ENCODE data around the gene AMDHD2.

AMDHD2 gene

GRCh38 chr16:2483939-2484897, 36.0 kb upstream of the AMDHD2 start:
- Histone ChIP-seq H3K9me3 (replicated peaks; ENCODE audit: insufficient read depth, low read length) (no peaks in the 10 kb centered on the region), H3K9me2 (replicated peaks; ENCODE audit: insufficient read depth, low read length) (no peaks in the 10 kb centered on the region), H3K27me3 (replicated peaks; ENCODE audit: insufficient read depth, low read length) (no peaks in the 10 kb centered on the region), H3K9ac (ENCODE audit: low read length) (no peak overlapping the region), H3F3A (ENCODE audit: insufficient read depth, low read length) (no peaks in the 10 kb centered on the region), H2AFZ (ENCODE audit: low read length) (no peak overlapping the region), H3K4me3 (ENCODE audit: low read length) (no peak overlapping the region), H4K20me1 (ENCODE audit: insufficient read depth, low read length) (no peaks in the 10 kb centered on the region), H3K36me3 (replicated peaks; ENCODE audit: insufficient read depth, low read length) (no peaks in the 10 kb centered on the region), H3K4me1 (ENCODE audit: low read length) (no peaks in the 10 kb centered on the region), H3K79me2 (ENCODE audit: low read length) (0 out of 2 replicates have a peak, but pooled peaks cover 8% of the 10 kb centered on the region), H3K27ac (ENCODE audit: low read length) (no peak overlapping the region), H3K4me2 (ENCODE audit: low read depth, low read length) (no peak overlapping the region)
- no peak for TF ChIP-seq CTCF (IDR thresholded peaks at IDR 0.05; ENCODE audit: low read length)
- no peak for TF ChIP-seq EZH2 (optimal IDR thresholded peaks at IDR 0.05; ENCODE audit: low read depth, low read length)
- TF ChIP-seq EZH2phosphoT487 (IDR thresholded peaks at IDR 0.05; ENCODE audit: low read length) = no peak
- no peak for DNase-seq

GRCh38 chr16:2484898-2485508, 35.2 kb upstream of the AMDHD2 start:
- no peak for DNase-seq
- Histone ChIP-seq H3K9me3 (replicated peaks; ENCODE audit: insufficient read depth, low read length) (no peaks in the 10 kb centered on the region), H4K20me1 (ENCODE audit: insufficient read depth, low read length) (no peaks in the 10 kb centered on the region), H3F3A (ENCODE audit: insufficient read depth, low read length) (no peaks in the 10 kb centered on the region), H3K79me2 (ENCODE audit: low read length) (0 out of 2 replicates have a peak, but pooled peaks cover 8% of the 10 kb centered on the region), H3K27me3 (replicated peaks; ENCODE audit: insufficient read depth, low read length) (no peaks in the 10 kb centered on the region), H2AFZ (ENCODE audit: low read length) (no peak overlapping the region), H3K4me1 (ENCODE audit: low read length) (no peaks in the 10 kb centered on the region), H3K4me2 (ENCODE audit: low read depth, low read length) (no peak overlapping the region), H3K4me3 (ENCODE audit: low read length) (no peak overlapping the region), H3K9ac (ENCODE audit: low read length) (no peak overlapping the region), H3K36me3 (replicated peaks; ENCODE audit: insufficient read depth, low read length) (no peaks in the 10 kb centered on the region), H3K27ac (ENCODE audit: low read length) (no peak overlapping the region), H3K9me2 (replicated peaks; ENCODE audit: insufficient read depth, low read length) (no peaks in the 10 kb centered on the region)
- no peak for TF ChIP-seq CTCF (IDR thresholded peaks at IDR 0.05; ENCODE audit: low read length)

- no peaks in the 10 kb centered on the region for H3K9me3 ChIP-seq (replicated peaks; ENCODE audit: insufficient read depth, low read length)
- DNase-seq = no peak
- no peaks in the 10 kb centered on the region for H3K27me3 ChIP-seq (replicated peaks; ENCODE audit: insufficient read depth, low read length)
- no peak overlapping the region for H3K27ac ChIP-seq (ENCODE audit: low read length)
- no peak overlapping the region for H3K4me2 ChIP-seq (ENCODE audit: low read depth, low read length)
- H3F3A ChIP-seq (ENCODE audit: insufficient read depth, low read length) = no peaks in the 10 kb centered on the region
- H3K4me1 ChIP-seq (ENCODE audit: low read length) = no peaks in the 10 kb centered on the region
- no peak overlapping the region for H3K4me3 ChIP-seq (ENCODE audit: low read length)
- no peaks in the 10 kb centered on the region for H4K20me1 ChIP-seq (ENCODE audit: insufficient read depth, low read length)
- 0 out of 2 replicates have a peak, but pooled peaks cover 8% of the 10 kb centered on the region for H3K79me2 ChIP-seq (ENCODE audit: low read length)
- no peaks in the 10 kb centered on the region for H3K36me3 ChIP-seq (replicated peaks; ENCODE audit: insufficient read depth, low read length)
- no peaks in the 10 kb centered on the region for H3K9me2 ChIP-seq (replicated peaks; ENCODE audit: insufficient read depth, low read length)
- H2AFZ ChIP-seq (ENCODE audit: low read length) = no peak overlapping the region
- H3K9ac ChIP-seq (ENCODE audit: low read length) = no peak overlapping the region
- TF ChIP-seq EZH2 (optimal IDR thresholded peaks at IDR 0.05; ENCODE audit: low read depth, low read length) (no peak), CTCF (IDR thresholded peaks at IDR 0.05; ENCODE audit: low read length) (no peak), EZH2phosphoT487 (IDR thresholded peaks at IDR 0.05; ENCODE audit: low read length) (no peak)
These were observed 34.2 kb upstream of the AMDHD2 start for GRCh38 chr16:2485811-2486507.

Measured in MM.1S (cell line).